ENCODE results near the gene ZNF497. TPM values are rescaled to one million over a fixed set of nuclear protein-coding genes. Genes with fewer than 3 reads are reported as not detected.
A peak's percentile ranks its signal among the peaks of the same experiment; 100 is the strongest.
"Not testable (repeated sequence)": the region's sequence is repeated elsewhere in the genome, so short reads cannot be mapped to it uniquely, and the experiment has no call there.

ZNF497 gene
- polyA plus RNA-seq, 12 donors = 1.6 to 3.0 (median 1.9) TPM; not detected in 2

GRCh38 chr19:58350001-58350861, 12.3 kb downstream of the ZNF497 start:
- no peak for DNase-seq

DNA sequence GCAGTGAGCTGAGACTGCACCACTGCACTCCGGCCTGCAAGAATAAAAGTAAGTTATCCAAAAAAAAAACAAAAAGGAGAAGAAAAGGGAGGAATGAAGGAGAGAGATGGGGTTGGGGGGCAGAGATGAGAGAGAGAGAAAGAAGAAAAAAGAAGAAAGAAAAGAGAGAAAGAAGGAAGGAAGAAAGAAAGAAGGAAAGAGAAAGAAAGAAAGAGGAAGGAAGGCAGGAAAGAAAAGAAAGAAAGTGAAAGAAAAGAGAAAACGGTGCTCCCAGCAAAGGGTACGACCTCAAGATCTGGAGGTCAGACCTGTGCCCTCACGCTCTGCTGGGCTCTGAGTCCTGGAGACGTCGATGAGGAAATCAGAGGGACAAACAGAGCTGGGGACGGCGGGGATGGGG, 13.0 kb downstream of the ZNF497 start:
- no peak for DNase-seq

DNA sequence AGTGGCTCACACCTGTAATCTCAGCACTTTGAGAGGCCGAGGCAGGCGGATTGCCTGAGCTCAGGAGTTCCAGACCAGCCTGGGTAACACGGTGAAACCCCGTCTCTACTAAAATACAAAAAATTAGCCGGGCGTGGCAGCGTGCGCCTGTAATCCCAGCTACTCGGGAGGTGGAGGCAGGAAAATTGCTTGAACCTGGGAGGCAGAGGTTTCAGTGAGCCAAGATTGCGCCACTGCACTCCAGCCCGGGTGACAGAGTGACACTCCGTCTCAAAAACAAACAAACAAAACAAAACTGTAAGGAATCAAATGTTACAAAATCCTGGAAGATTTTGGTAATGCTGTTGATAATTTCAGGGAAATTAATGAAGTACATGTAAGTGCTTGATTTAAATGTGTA, 14.5 kb downstream of the ZNF497 start:
- not testable (repeated sequence) for DNase-seq

DNA sequence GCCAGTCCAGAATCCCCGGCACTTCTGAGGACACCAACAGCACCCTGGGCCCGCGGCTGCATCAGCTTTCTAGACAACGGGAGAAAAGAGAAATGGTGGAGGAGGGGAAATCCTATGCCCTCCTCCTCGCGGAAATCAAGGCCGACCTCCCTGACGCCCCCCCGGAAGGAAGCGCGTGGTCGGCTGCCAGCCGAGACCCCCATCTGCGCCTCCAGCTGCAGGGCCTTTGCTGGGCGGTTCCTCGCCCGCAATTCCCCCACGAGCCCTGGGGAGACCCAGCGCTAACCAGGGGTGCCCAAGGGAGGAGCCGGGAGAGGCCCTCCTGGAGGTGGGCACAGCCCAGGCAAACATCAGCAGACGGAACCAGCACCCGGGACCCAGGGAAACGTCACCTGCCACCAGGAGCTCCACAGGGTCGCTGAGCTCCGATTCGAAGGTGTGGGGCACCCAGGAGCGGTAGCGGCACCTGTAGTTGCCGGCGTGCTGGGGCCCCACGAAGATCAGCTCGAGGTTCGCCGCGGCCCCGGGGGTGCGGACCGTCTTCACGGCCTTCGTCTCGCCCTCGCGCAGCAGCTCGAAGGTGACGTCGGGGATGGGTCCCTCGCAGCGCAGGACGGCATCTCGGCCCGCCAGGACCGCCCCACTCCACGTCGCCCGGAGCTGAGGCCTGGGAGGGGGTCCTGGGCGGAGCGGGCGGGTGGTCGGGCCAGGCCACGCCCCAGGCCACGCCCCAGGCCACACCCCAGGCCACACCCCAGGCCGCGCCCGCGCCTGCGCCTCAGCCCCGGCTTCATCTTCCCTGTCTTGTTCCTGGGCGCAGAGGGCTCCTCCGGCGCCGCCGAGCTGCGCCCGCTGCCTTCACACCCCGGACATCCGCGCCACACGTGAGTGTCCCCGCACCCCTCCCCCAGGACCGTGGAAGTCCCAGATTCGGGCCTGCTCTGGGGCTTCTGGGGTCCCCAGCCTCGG, 15.3 kb downstream of the ZNF497 start:
- DNase-seq = peak; percentile 20

DNA sequence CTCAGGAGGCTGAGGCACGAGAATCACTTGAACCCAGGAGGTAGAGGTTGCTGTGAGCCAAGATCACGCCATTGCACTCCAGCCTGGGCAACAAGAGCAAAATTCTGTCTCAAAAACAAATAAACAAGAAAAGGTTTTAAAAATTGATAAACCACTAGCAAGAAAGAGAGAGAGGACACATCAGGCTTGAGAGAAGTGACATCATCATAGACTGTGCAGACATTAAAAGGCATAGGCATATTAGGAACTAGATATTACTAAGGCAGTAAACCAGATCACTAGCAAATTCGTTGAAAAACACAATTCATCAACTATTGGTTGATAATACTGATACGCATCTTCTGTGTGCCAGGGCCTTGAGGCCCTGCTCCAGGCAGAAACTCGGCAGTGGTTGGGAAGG, 17.0 kb downstream of the ZNF497 start:
- no peak for DNase-seq

GRCh38 chr19:58338825-58339558, 23.6 kb downstream of the ZNF497 start:
- DNase-seq = no peak

- no peak for DNase-seq
Observed at GRCh38 chr19:58338336-58338735, 24.2 kb downstream of the ZNF497 start.

DNA sequence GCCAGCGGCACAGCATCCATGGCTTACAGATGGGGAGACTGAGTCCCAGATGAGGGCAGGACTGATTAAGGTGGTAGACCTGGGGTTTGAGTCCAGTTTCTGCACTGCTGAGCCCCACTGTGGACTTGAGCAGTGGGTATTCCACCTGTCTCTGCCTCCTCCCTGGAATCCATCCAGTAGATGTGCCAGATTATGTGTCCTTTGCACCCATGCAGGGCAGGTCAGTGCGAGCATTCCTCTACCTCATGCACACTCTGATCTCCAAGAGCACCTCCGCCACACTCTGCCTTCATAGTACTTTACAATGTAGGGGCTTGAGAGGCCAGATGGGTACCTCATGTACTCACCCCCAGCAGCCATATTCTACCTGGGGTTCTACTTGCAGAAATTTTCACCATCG, 25.7 kb downstream of the ZNF497 start:
- DNase-seq = no peak

- no peak for DNase-seq
Observed at GRCh38 chr19:58336216-58336615, 26.3 kb downstream of the ZNF497 start.

DNA sequence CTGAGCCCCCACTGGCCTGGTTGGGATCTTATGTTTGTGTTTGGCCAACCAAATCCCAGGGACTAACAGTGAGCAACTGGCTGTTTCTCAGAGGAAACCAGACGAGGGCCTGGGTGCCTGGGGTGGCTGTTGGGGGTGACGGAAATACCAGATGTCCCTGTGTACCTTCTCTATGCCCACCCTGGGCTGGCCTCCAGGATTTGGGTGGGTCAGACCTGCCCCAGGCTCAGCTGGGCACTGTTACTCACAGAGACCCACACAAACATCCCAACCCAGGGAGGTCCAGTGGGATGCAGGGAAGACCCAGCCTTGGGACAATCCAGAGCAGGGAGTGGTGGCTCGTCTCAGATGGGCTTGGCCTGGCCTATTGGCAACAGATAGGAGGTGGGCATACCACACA, 26.9 kb downstream of the ZNF497 start:
- DNase-seq = no peak

GRCh38 chr19:58334691-58335249, 27.8 kb downstream of the ZNF497 start:
- DNase-seq = no peak

- DNase-seq = no peak
Observed at GRCh38 chr19:58332697-58333096, 29.9 kb downstream of the ZNF497 start.

- DNase-seq = peak; percentile 20
Observed at GRCh38 chr19:58330458-58330857, 32.1 kb downstream of the ZNF497 start.

DNA sequence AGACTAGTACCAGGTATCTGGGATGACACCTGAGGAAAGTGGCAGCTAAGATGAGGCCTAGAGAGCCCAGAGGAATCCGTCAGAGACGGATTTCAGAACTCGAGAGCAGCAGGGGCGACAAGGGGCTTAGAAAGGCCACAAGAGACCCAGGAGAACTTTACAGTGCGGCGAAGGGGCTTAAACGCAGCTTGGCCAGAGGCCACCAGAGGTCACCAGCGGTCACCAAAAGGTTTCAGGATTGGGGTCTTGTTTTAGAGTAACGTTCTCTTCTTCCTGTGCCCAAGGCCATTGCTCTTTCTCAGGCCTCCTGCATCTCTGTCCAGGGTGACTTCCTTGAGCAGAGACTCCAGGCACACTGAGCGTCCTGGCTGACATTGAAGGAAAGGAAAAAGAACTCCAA, 33.6 kb downstream of the ZNF497 start:
- no peak for DNase-seq

DNA sequence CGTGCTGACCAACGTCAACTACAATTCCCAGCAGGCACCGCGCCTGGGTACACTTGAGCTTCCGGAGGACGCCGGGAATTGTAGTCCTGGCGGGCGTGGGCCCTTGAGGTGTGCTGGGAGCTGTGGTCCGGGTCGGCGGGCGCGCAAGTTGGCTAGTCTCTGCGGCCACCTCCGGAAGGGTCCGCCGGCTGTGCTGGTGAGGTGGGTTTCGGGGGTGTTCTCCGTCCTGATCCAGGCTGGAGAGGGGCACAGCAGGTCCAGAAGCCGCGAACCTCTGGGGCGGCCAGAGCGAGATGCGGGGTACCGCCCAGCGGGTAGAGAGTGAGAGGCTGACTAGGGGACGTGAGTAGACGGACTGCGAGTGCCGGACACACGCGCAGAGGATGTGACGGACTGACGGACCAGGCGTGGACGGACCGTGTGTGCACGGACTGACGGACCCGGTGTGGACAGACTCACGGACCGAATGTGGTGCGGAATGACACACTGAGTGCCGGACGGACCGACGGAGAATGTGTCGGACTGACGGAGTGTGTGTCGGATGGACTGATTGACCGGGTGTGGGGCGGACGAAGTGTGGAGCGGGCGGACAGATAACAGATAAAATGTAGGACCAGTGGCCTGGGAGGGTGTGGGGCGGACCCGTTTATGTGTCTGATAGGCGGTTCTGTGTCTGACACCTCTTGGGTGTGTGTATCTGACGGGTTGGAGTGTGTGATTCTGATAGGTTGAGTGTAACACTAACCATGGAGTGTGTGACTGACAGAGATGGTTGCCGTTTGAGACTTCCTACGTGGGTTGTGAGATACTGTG, 35.4 kb downstream of the ZNF497 start, which contains the start of gene ZSCAN22:
ZSCAN22 (plus strand) TSS at position 81 of the 813 bp plus-strand sequence. CDS start 7,809 bp downstream, outside the sequence.
- peak; percentile 98 for DNase-seq

GRCh38 chr19:58326501-58326913, 36.0 kb downstream of the ZNF497 start:
- DNase-seq = no peak

DNA sequence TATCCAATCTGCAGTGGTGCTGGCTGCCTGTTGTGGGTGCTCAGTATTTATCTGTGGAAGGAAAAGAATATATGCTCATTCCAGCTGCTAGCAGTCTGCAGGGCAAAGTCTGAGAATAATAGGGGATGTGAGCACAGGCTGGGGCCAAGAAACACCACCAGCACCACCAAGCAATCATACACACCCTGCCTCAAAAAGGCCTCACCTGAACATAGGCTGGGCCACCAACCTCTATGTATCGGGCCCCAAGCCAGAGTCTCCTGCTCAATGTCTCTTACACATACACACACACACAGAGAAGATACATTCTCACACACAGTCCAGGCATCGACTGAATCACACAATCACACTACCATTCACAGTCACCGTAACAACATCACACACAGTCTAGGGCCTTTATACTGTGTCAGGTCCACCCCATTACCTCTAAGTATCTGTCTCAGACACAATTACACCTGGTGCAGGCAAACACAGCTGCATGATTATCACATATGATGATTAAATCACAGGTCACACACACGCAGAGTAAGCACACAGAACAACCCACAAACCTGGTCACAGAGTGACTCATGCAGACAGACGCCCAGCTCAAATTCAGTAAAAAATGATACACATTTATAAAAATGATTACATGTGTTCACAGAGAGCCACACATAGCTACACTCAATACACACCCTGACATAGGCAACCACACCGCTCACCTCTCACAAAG, 37.1 kb downstream of the ZNF497 start:
- DNase-seq = no peak

- DNase-seq = no peak
Observed at GRCh38 chr19:58319241-58319640, 43.3 kb downstream of the ZNF497 start.

DNA sequence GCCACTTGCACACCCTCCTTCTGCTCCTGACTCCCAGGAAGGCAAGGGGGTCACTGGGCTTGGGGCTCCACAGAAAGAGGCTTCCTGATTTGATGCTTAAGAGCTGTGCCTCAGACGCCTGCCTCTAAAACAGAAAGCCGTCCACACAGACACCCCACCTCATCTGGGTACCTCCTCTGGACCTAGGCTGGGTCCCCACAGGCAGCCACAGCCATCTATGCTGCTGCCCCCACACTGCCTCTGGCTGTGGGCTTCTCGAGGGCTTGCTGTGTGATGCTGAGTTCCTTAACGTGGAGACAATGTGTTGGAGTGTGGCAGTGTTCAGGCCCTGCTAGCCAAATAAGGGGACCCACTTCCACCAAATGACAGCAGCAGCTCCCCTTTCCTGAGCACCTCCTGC, 44.3 kb downstream of the ZNF497 start:
- DNase-seq = no peak

All from muscle of arm (tissue), 12 donors.